ENCODE results near the gene GPR135.

GRCh38 chr14:59509101-59509500 is 43.9 kb upstream of the GPR135 start:
- TF ChIP-seq, protein P1, sequence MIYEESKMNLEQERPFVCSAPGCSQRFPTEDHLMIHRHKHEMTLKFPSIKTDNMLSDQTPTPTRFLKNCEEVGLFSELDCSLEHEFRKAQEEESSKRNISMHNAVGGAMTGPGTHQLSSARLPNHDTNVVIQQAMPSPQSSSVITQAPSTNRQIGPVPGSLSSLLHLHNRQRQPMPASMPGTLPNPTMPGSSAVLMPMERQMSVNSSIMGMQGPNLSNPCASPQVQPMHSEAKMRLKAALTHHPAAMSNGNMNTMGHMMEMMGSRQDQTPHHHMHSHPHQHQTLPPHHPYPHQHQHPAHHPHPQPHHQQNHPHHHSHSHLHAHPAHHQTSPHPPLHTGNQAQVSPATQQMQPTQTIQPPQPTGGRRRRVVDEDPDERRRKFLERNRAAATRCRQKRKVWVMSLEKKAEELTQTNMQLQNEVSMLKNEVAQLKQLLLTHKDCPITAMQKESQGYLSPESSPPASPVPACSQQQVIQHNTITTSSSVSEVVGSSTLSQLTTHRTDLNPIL (CRISPR knock-in tag; IDR thresholded peaks at IDR 0.05; ENCODE audit: low read depth) = no peak
- no peak for TF ChIP-seq ZFP30 (CRISPR knock-in tag; IDR thresholded peaks at IDR 0.05)
- TF ChIP-seq RARB (CRISPR knock-in tag; IDR thresholded peaks at IDR 0.05) = no peak
- TF ChIP-seq, protein P2, sequence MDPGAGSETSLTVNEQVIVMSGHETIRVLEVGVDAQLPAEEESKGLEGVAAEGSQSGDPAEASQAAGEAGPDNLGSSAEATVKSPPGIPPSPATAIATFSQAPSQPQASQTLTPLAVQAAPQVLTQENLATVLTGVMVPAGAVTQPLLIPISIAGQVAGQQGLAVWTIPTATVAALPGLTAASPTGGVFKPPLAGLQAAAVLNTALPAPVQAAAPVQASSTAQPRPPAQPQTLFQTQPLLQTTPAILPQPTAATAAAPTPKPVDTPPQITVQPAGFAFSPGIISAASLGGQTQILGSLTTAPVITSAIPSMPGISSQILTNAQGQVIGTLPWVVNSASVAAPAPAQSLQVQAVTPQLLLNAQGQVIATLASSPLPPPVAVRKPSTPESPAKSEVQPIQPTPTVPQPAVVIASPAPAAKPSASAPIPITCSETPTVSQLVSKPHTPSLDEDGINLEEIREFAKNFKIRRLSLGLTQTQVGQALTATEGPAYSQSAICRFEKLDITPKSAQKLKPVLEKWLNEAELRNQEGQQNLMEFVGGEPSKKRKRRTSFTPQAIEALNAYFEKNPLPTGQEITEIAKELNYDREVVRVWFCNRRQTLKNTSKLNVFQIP (CRISPR knock-in tag; IDR thresholded peaks at IDR 0.05; ENCODE audit: borderline replicate concordance, low read depth) = no peak

All from SK-N-SH treated with all-trans-retinoic acid at 6 μM for 48 hours (cell line).